Activated gamma-delta T cell treated with Interleukin-2 at 50 U/mL for 16 hours (primary cell): ENCODE measurements around the gene CHAT.

Source experiments
- DNase-seq: peaks from one replicate; pipeline ENCODE4 v3.0.0-alpha.2; 2020

CHAT gene

GRCh38 chr10:49689882-49690510 is 76.2 kb downstream of the CHAT start:
- no peak for DNase-seq

- no peak for DNase-seq
Observed at GRCh38 chr10:49690698-49691356, 77.0 kb downstream of the CHAT start.

GRCh38 chr10:49691588-49691987 is 77.8 kb downstream of the CHAT start:
- DNase-seq = no peak

GRCh38 chr10:49694466-49694865 is 80.6 kb downstream of the CHAT start:
- no peak for DNase-seq

- no peak for DNase-seq
Observed at GRCh38 chr10:49696311-49696710, 82.5 kb downstream of the CHAT start.

GRCh38 chr10:49698679-49699078 is 84.8 kb downstream of the CHAT start:
- DNase-seq = no peak

GRCh38 chr10:49700211-49700610 is 86.4 kb downstream of the CHAT start:
- no peak for DNase-seq

- DNase-seq = no peak
Observed at GRCh38 chr10:49700997-49701396, 87.2 kb downstream of the CHAT start.

GRCh38 chr10:49707585-49707984 is 93.7 kb downstream of the CHAT start:
- no peak for DNase-seq

- DNase-seq = no peak
Observed at GRCh38 chr10:49709934-49710333, 96.1 kb downstream of the CHAT start.

- no peak for DNase-seq
Observed at GRCh38 chr10:49710966-49711365, 97.1 kb downstream of the CHAT start.

- no peak for DNase-seq
Observed at GRCh38 chr10:49711481-49711880, 97.6 kb downstream of the CHAT start.

- DNase-seq = no peak
Observed at GRCh38 chr10:49713266-49713665, 99.4 kb downstream of the CHAT start.
